ENCODE data around the gene CLMP.
A peak's percentile ranks its signal among the peaks of the same experiment; 100 is the strongest.
"Not testable (repeated sequence)": the region's sequence is repeated elsewhere in the genome, so short reads cannot be mapped to it uniquely, and the experiment has no call there.

CLMP gene

GRCh38 chr11:123218451-123218850, 23.4 kb upstream of the CLMP start:
- no peak for DNase-seq

GRCh38 chr11:123217897-123218296, 22.8 kb upstream of the CLMP start:
- peak; percentile 34 for DNase-seq

- DNase-seq = no peak
Observed at GRCh38 chr11:123216249-123216648, 21.2 kb upstream of the CLMP start.

GRCh38 chr11:123214940-123215339, 19.9 kb upstream of the CLMP start:
- DNase-seq = no peak

- DNase-seq = no peak
Observed at GRCh38 chr11:123214396-123214795, 19.3 kb upstream of the CLMP start.

DNA sequence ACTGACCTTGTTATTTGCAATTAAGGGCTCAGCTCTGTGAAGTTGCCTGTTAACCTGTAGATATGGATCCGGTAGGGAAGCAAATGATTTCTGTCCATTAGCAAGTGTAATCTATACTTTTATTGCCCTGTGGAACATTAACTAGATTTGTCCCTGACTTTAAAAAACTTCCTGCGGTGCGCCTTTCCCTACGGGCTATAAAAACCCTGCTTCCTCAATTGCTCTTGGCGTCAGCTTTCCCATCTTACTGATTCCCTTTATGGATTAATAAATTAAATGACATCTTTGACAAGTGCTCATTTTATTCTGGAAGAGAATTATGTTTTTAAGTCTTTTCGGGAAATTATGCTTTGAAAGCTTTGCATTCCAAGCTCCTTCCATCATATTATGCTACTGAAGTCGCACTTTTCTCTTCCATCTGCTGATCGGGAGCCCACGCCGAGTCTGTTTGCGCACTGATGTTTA, 18.3 kb upstream of the CLMP start:
- DNase-seq = no peak

DNA sequence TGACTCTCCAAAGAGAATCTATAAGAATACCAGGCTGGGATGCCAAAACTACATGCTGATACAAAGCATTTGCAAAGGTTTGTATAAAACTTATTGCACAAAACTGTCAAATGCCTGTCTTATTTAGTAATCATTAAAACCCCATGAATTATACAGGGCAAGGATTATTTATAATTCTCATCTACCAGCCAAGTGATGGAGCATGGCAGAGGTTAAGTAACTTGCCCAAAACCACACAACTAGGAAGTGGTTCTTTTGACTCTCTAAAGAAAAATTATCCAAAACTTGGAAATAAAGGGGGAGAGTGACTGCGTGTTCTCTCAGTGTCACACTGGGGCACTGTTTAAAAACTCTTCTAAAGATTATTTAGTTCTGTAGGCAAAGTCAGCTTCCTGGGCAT, 17.4 kb upstream of the CLMP start:
- peak; percentile 31 for DNase-seq

GRCh38 chr11:123211981-123212380, 16.9 kb upstream of the CLMP start:
- no peak for DNase-seq

- DNase-seq = peak; percentile 69
Observed at GRCh38 chr11:123211149-123211852, 16.3 kb upstream of the CLMP start.

DNA sequence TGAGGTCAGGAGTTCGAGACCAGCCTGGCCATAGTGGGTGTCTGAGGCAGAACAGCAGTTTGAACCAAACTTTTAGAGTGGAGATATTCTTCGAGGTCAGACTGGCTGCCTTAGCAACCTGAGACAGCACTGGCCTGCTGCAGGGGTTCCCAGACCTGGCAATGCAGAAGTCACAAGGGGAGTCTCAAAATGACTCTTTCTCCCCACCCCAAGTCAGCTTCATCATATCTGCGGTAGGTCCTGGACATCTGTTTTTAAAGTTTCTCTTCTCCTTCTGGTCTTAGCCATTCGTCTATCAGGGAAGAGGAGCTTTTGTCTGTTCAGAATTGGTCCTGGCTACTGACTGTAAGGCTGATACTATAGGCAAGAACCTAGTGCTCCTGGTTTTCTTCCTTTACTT, 14.5 kb upstream of the CLMP start:
- DNase-seq = no peak

- DNase-seq = no peak
Observed at GRCh38 chr11:123206791-123207434, 11.9 kb upstream of the CLMP start.

GRCh38 chr11:123206055-123206454, 11.0 kb upstream of the CLMP start:
- DNase-seq = not testable (repeated sequence)

DNA sequence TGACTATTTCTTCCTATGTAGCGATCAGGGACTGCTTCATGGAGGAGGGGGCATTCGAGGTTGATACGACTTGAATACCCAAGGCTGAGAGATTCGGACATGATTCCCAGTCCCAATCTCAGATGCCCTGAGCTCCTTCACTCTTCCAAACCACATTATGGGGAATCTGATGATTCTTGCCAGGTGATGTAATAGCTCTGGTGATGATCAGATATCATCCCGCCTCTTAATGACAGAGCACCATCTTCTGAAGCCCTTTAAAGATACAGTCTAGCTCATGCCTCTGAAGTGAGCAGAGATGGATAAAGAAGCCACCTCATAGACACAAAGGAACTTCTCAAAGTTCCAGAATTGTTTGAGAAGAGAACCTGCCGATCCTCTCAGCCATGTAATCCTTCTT, 8.9 kb upstream of the CLMP start:
- peak; percentile 44 for DNase-seq

DNA sequence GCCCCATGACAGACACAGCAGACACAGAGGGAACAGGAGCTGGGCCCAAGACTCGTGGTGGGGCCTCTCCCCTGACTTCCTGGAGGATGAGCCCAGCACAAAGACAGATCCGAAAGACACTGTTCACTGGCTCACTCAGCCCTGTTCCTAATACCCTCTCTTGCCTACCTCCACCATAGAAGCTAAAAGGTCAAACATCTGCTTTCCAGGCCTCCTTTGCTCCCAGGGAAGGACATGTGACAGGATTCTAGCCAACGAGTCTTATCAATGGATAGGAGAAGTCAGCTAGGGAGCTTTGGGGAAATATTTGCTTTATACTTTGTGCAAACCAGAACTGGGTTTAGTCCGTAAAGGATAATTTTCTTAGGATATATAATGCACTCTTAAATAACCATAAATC, 8.4 kb upstream of the CLMP start:
- no peak for DNase-seq

DNA sequence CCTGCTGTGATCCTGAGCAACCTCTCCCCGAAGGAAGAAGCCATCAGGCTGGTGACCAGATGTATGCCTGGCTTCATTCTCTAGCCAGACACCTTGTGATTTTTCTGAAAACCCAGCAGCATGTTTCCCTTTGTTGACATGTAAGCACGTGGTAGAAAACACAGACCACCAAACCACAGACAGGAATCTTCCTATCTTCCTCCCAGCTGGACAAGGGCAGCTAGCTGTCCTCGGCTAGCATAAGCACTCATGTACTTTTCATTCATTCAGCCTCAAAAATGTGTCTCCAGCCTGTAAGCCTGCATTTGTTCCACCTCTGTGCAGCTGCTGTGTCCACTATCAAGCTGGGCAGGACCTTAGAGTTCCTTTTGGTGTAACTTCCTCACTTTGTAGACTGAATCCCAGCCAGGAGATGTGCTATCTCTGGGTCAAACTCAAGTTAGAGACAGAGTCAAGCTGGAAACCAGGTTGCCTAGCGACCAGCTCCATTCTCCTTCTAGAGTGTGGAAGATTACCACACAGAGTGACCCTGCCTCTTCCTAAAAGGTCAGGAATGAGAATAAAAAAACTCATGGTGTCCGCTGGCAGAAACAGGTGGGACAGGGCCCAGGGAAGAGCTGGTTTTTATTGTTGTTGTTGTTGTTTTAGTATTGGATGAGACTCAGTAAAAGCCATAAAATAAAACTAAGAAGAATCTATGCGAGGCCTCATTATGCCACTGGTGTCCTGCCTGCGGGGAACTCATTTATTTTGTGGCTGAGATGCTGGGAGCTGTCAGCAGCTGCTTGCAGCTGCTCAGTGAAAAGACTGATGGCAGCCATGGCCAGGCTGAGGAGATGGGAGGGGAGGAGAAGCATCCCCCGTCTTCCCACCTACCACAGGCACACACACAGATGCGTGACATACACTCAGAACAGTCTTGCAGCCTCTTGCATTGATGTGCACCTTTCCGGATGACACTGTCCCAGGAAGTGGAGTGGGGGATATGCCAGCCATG, 7.4 kb upstream of the CLMP start:
- DNase-seq = no peak

- DNase-seq = no peak
Observed at GRCh38 chr11:123200264-123200663, 5.2 kb upstream of the CLMP start.

GRCh38 chr11:123197711-123198110, 2.7 kb upstream of the CLMP start:
- peak; percentile 25 for DNase-seq

DNA sequence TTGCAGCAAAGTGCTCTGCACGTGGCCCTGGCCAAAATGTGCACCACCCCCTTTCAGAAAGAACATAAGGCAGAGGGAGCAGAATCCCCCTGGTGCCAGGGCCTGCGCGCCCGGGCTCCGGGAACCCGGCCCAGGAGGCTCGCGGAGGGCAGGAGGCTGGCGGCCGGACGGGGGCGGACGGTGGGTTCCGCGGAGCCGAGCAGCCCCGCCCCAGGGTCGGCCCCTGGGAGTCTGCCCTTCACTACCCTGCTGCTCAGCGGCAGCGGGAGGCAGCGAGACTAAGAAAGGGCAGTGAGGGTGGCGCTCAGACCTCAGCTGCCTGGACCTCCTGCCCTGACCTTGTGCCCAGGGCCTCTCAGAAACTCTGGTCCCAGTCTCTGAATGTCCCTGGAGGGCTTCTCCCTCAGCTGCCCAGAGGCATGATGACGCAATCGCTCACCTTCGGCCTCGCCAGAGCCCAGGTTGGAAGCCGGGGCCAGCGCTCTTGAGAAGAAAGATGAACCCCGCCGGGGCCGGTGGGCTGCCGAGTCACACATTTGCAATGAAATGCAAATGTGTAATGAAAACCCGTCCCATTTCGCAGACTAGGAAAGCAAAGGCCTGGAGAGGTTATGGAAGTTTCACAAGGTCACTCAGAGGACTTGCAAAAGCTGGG, 1.1 kb upstream of the CLMP start:
- no peak for DNase-seq

DNA sequence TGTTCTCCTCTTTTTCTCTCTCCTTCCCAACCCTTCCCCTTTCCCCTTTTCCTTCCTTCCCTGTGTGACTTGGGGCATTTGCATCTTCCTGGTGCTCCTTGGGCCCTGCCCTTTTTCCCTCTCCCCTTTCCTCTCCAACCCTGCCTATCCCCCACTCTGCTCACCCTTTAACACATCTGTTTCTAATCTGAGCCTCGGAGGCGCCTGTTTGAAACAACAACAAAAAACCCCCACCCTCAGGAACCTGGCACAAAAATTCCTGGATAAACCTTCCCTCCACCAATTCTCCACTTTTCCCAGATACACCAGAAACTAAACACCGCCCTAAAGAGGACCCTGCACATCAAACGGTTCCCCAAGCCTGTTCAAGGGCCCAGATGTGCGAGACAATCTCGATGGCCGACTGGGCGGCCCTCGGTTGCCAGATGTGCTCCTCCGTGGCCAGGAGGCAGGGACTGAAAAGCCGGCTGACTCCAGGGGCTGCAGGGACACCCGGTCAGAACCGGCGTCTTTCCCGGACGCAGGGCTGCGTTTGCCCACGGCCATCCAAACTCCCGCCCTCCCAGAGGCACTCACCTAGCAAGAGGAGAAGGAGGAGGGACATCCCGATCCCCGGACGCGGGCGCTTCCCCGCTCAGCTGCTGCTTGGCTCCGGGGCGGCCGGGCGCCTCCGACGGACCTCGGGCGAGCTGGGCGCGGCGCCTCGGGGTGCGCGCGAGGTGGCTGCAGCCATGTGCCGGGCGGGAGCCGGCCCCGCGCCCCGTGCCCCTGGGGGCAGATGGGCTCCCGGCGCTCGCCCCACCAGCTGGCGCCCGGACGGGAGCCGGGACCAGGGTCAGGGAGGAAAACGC, 486 bp downstream of the CLMP start:
- DNase-seq = peak; percentile 72

DNA sequence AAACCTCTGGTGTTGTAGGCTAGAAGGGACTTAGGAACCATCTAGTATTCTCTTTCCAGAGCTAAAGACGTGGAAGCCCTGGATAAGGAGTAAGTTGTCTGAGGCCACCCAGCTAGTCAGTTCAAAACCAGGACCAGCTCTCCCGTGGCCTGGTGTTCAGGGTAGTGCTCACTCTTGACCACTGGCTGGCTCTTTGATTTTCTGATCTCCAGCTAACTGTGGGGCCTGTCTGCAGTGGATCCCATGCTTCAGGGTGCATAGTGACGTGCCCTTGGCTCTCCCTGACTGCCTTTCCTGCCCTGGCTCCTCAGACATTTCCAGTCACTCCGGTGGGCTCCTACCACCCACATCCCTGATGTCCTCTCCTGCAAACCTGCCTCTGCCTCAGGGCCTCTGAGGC, 1.3 kb downstream of the CLMP start:
- DNase-seq = no peak

DNA sequence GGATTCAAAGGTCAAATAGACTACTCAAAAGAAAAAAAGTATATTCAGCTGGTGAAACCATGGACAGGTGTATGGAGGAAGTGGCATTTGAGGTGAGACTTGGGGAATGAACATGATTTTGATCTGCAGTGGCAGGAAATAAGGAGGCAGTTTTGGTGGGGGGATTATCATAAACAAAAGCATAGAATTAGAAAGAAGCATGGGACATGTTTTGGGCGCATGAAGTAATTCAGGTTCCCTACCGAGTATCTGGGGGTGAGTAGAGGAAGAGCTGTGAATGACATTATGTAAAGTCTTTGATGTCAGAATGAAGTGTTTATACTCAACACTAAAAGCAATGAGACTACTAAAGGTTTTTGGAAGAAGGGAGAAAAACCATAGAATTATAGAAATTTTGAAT, 3.1 kb downstream of the CLMP start:
- DNase-seq = no peak

GRCh38 chr11:123190518-123190917, 4.5 kb downstream of the CLMP start:
- DNase-seq = peak; percentile 24
